H9 (cell line): ENCODE results near the gene CCNI2. TPM values are rescaled to one million over a fixed set of nuclear protein-coding genes. Genes with fewer than 3 reads are reported as not detected.

Experiments
- DNase-seq: peaks from one replicate; pipeline ENCODE4 v3.0.0-alpha.2; 2017
- H2AFZ ChIP-seq: one replicate; pipeline ENCODE4 v1.6.1; 2013; ENCODE audit warnings: mild to moderate bottlenecking, low read length, control low read depth, moderate library complexity
- H2AK5ac ChIP-seq: 2 replicates; pipeline ENCODE4 v1.6.1; 2013; ENCODE audit warnings: low read length, control low read depth, mixed read lengths; ENCODE audit not compliant: insufficient read length
- H2BK120ac ChIP-seq: one replicate; pipeline ENCODE4 v1.6.1; 2013; ENCODE audit warnings: low read depth, mild to moderate bottlenecking, low read length, control low read depth, inconsistent platforms; ENCODE audit not compliant: poor library complexity, severe bottlenecking
- H2BK12ac ChIP-seq: 2 replicates; pipeline ENCODE4 v1.6.1; 2013; ENCODE audit warnings: low read length, control low read depth, mixed read lengths, low read depth; ENCODE audit not compliant: insufficient read length
- H2BK15ac ChIP-seq: 2 replicates; pipeline ENCODE4 v1.6.1; 2013; ENCODE audit warnings: low read depth, low read length, control low read depth
- H2BK20ac ChIP-seq: one replicate; pipeline ENCODE4 v1.6.1; 2013; ENCODE audit warnings: low read depth, mild to moderate bottlenecking, low read length, control low read depth, inconsistent platforms; ENCODE audit not compliant: poor library complexity, severe bottlenecking
- H2BK5ac ChIP-seq: 2 replicates; pipeline ENCODE4 v1.6.1; 2013; ENCODE audit warnings: low read length, control low read depth, mixed read lengths; ENCODE audit not compliant: insufficient read length
- H3K14ac ChIP-seq: 2 replicates; pipeline ENCODE4 v1.6.1; 2013; ENCODE audit warnings: low read length, control low read depth; ENCODE audit not compliant: insufficient read depth
- H3K18ac ChIP-seq: 2 replicates; pipeline ENCODE4 v1.6.1; 2013; ENCODE audit warnings: low read depth, mild to moderate bottlenecking, mixed read lengths, low read length, control low read depth; ENCODE audit not compliant: insufficient read length
- H3K23ac ChIP-seq: 2 replicates; pipeline ENCODE4 v1.6.1; 2013; ENCODE audit warnings: low read length, control low read depth, mixed read lengths, low read depth; ENCODE audit not compliant: insufficient read length
- H3K23me2 ChIP-seq: 2 replicates; pipeline ENCODE4 v1.6.1; 2013; ENCODE audit warnings: low read depth, mild to moderate bottlenecking, mixed read lengths, low read length, control low read depth; ENCODE audit not compliant: insufficient read length, poor library complexity, severe bottlenecking
- H3K27ac ChIP-seq: 2 replicates; pipeline ENCODE4 v1.5.1; 2013; ENCODE audit warnings: low read length, control low read depth, mixed read lengths, low read depth; ENCODE audit not compliant: insufficient read length
- H3K27me3 ChIP-seq: 2 replicates; pipeline ENCODE4 v1.6.1; 2013; ENCODE audit warnings: low read length, control low read depth, inconsistent platforms; ENCODE audit not compliant: insufficient read depth
- H3K4ac ChIP-seq: 2 replicates; pipeline ENCODE4 v1.6.1; 2013; ENCODE audit warnings: low read depth, mild to moderate bottlenecking, control low read depth, inconsistent platforms, low read length, moderate library complexity
- H3K4me1 ChIP-seq: 2 replicates; pipeline ENCODE4 v1.6.1; 2013; ENCODE audit warnings: low read length, control low read depth, inconsistent platforms; ENCODE audit not compliant: insufficient read depth
- H3K4me2 ChIP-seq: 2 replicates; pipeline ENCODE4 v1.6.1; 2013; ENCODE audit warnings: low read length, control low read depth, mixed read lengths; ENCODE audit not compliant: insufficient read length, insufficient read depth
- H3K56ac ChIP-seq: 2 replicates; pipeline ENCODE4 v1.6.1; 2013; ENCODE audit warnings: low read depth, mild to moderate bottlenecking, mixed read lengths, low read length, control low read depth; ENCODE audit not compliant: insufficient read length
- H3K79me1 ChIP-seq: 2 replicates; pipeline ENCODE4 v1.6.1; 2013; ENCODE audit warnings: low read depth, mild to moderate bottlenecking, moderate library complexity, low read length, control low read depth, inconsistent platforms; ENCODE audit not compliant: insufficient read depth, poor library complexity, severe bottlenecking
- H3K79me2 ChIP-seq: 2 replicates; pipeline ENCODE4 v1.6.1; 2013; ENCODE audit warnings: low read length, control low read depth, inconsistent platforms; ENCODE audit not compliant: insufficient read depth
- H3K9ac ChIP-seq: 2 replicates; pipeline ENCODE4 v1.6.1; 2013; ENCODE audit warnings: low read length, control low read depth, mixed read lengths; ENCODE audit not compliant: insufficient read length; ENCODE audit errors: extremely low read depth
- H3K9me3 ChIP-seq: one replicate; pipeline ENCODE4 v1.6.1; 2013; ENCODE audit warnings: low read depth, low read length, inconsistent platforms; ENCODE audit not compliant: control insufficient read depth
- H3T11ph ChIP-seq: one replicate; pipeline ENCODE4 v1.6.1; 2013; ENCODE audit warnings: mild to moderate bottlenecking, low read length, control low read depth, inconsistent platforms
- H4K20me1 ChIP-seq: one replicate; pipeline ENCODE4 v1.6.1; 2013; ENCODE audit not compliant: control insufficient read depth, insufficient read length, insufficient read depth
- H4K5ac ChIP-seq: 2 replicates; pipeline ENCODE4 v1.6.1; 2013; ENCODE audit warnings: low read depth, mild to moderate bottlenecking, mixed read lengths, low read length, control low read depth; ENCODE audit not compliant: insufficient read length
- H4K8ac ChIP-seq: replicated peaks from 2 replicates; pipeline ENCODE4 v1.6.1; 2013; ENCODE audit warnings: low read length, control low read depth, mixed read lengths, low read depth; ENCODE audit not compliant: insufficient read length
- H4K91ac ChIP-seq: 2 replicates; pipeline ENCODE4 v1.6.1; 2013; ENCODE audit warnings: low read depth, mild to moderate bottlenecking, moderate library complexity, mixed read lengths, low read length, control low read depth; ENCODE audit not compliant: insufficient read length
- H3K27ac Mint-ChIP-seq, 3 experiments: 2 replicates in 2 of 3; 3 replicates in 1 of 3; pipeline ENCODE4 v1.8.0; 2020 to 2021; ENCODE audit warnings: mixed read lengths in 3 of 3, mild to moderate bottlenecking in 1 of 3, moderate library complexity in 1 of 3
- H3K27me3 Mint-ChIP-seq: 2 replicates; pipeline ENCODE4 v1.8.0; 2021; ENCODE audit warnings: low read depth, mild to moderate bottlenecking, moderate library complexity, mixed read lengths
- H3K36me3 Mint-ChIP-seq, 3 experiments: 2 replicates in 2 of 3; 3 replicates in 1 of 3; pipeline ENCODE4 v1.8.0; 2020 to 2021; ENCODE audit warnings: low read depth in 3 of 3, mixed read lengths in 3 of 3; ENCODE audit not compliant: insufficient read depth in 1 of 3
- H3K4me1 Mint-ChIP-seq, 2 experiments: 2 replicates each; pipeline ENCODE4 v1.8.0; 2020; ENCODE audit warnings: mixed read lengths in 2 of 2
- H3K4me3 Mint-ChIP-seq, 2 experiments: 2 replicates in 1 of 2; 3 replicates in 1 of 2; pipeline ENCODE4 v1.8.0; 2020 to 2021; ENCODE audit warnings: mild to moderate bottlenecking in 2 of 2, mixed read lengths in 2 of 2, moderate library complexity in 1 of 2
- H3K9me3 Mint-ChIP-seq, 2 experiments: 2 replicates in 1 of 2; 3 replicates in 1 of 2; pipeline ENCODE4 v1.8.0; 2020; ENCODE audit warnings: mild to moderate bottlenecking in 2 of 2, mixed read lengths in 2 of 2, moderate library complexity in 1 of 2
- CTCF ChIP-seq: fragments of 200-600 bp; sonication (generic); conservative IDR thresholded peaks from 3 replicates; pipeline ENCODE4 v1.8.0; 2021; ENCODE audit warnings: antibody characterized with exemption, mild to moderate bottlenecking
- WGBS: extraction: QIAGEN DNeasy Blood & Tissue Kit; methylation state at CpG from one replicate; pipeline ENCODE4 v1.1.7; 2013; ENCODE audit warnings: missing lambda C conversion rate, low lambda C conversion rate, mixed read lengths; ENCODE audit not compliant: insufficient read length; ENCODE audit errors: extremely low coverage; 5-methylcytosine and 5-hydroxymethylcytosine counted together
- total RNA-seq: library from RNA; stranded (reverse); gene quantifications from 2 replicates; pipeline ENCODE4 v1.2.1, GENCODE V29; 2021

The CCNI2 gene
- total RNA-seq, 1 experiment from 2014 or later = 0.57 TPM

GRCh38 chr5:132739232-132739631 is 8.0 kb upstream of the CCNI2 start:
- no peak for TF ChIP-seq CTCF
- no peaks in the 10 kb centered on the region for H3K4me1 ChIP-seq
- no peak for DNase-seq
- H2BK120ac ChIP-seq = no peak overlapping the region
- H3K79me2 ChIP-seq = no peaks in the 10 kb centered on the region
- no peak overlapping the region for H3K27ac Mint-ChIP-seq
- no peak overlapping the region for H3T11ph ChIP-seq
- no peak overlapping the region for H3K9ac ChIP-seq
- peaks cover 7 to 15% of the 10 kb centered on the region in 2 experiments for H3K4me1 Mint-ChIP-seq
- H3K27ac ChIP-seq = no peak overlapping the region
- no peak overlapping the region for H2BK5ac ChIP-seq
- no peak overlapping the region for H3K4me3 Mint-ChIP-seq
- no peak overlapping the region for H4K5ac ChIP-seq
- no peak overlapping the region for H3K4ac ChIP-seq
- peaks cover 17% of the 10 kb centered on the region for H3K27me3 Mint-ChIP-seq
- H3K18ac ChIP-seq = no peak overlapping the region
- no peaks in the 10 kb centered on the region for H4K20me1 ChIP-seq
- no peak overlapping the region for H3K23ac ChIP-seq
- H4K8ac ChIP-seq = no peak overlapping the region
- no peak overlapping the region for H3K4me2 ChIP-seq
- H3K79me1 ChIP-seq = no peaks in the 10 kb centered on the region
- no peak overlapping the region for H2BK15ac ChIP-seq
- peaks cover 0 to 3% of the 10 kb centered on the region in 2 experiments; a peak in 1 of 5 replicates for H3K9me3 Mint-ChIP-seq
- WGBS = no CpG with 5 or more reads among the region's 1 CpG
- H2AFZ ChIP-seq = no peak overlapping the region
- no peaks in the 10 kb centered on the region for H3K9me3 ChIP-seq
- H3K36me3 Mint-ChIP-seq = no peaks in the 10 kb centered on the region; a peak in 1 of 7 replicates
- H4K91ac ChIP-seq = no peak overlapping the region
- H3K23me2 ChIP-seq = no peaks in the 10 kb centered on the region
- H3K27me3 ChIP-seq = no peaks in the 10 kb centered on the region
- H2BK12ac ChIP-seq = no peak overlapping the region
- H2BK20ac ChIP-seq = no peak overlapping the region
- no peak overlapping the region for H3K14ac ChIP-seq
- H3K56ac ChIP-seq = no peak overlapping the region
- no peak overlapping the region for H2AK5ac ChIP-seq
